AG10803 (cell line): ENCODE data around the gene INPP5E.

Experiments
- DNase-seq: peaks from one replicate; pipeline ENCODE4 v3.0.0; 2010; ENCODE audit warnings: low read depth
- H3K4me3 ChIP-seq: 2 replicates; pipeline ENCODE4 v1.5.1; 2011; ENCODE audit warnings: mild to moderate bottlenecking, low read length, control low read depth
- CTCF ChIP-seq: conservative IDR thresholded peaks from 2 replicates; pipeline ENCODE4 v1.5.1; 2011; ENCODE audit warnings: mild to moderate bottlenecking, low read length, control low read depth, inconsistent platforms

Gene INPP5E

GRCh38 chr9:136444102-136444501, 4.5 kb upstream of the INPP5E start:
- H3K4me3 ChIP-seq = no peak overlapping the region
- no peak for DNase-seq
- TF ChIP-seq CTCF = no peak

- no peak for DNase-seq
- H3K4me3 ChIP-seq = no peak overlapping the region
These were observed 4.0 kb upstream of the INPP5E start for GRCh38 chr9:136443687-136444086.

GRCh38 chr9:136443087-136443486, 3.4 kb upstream of the INPP5E start:
- no peak for TF ChIP-seq CTCF
- no peak overlapping the region for H3K4me3 ChIP-seq
- no peak for DNase-seq

More at GRCh38 chr9:136443687-136444086, 4.0 kb upstream of the INPP5E start:
- no peak for TF ChIP-seq CTCF

- H3K4me3 ChIP-seq = no peak overlapping the region
- no peak for TF ChIP-seq CTCF
- no peak for DNase-seq
These were observed 2.6 kb upstream of the INPP5E start for GRCh38 chr9:136442265-136442664.

- no peak for TF ChIP-seq CTCF
- no peak for DNase-seq
- no peak overlapping the region for H3K4me3 ChIP-seq
These were observed 2.1 kb upstream of the INPP5E start for GRCh38 chr9:136441681-136442245.

- H3K4me3 ChIP-seq = no peak overlapping the region
- no peak for DNase-seq
- TF ChIP-seq CTCF = no peak
These were observed 1.6 kb upstream of the INPP5E start for GRCh38 chr9:136441191-136441680.
